Activated CD4-positive, alpha-beta T cell treated with anti-CD3 and anti-CD28 coated beads for 36 hours (primary cell): ENCODE measurements around the gene MKRN1. TPM values are rescaled to one million over a fixed set of nuclear protein-coding genes. Genes with fewer than 3 reads are reported as not detected.
"Not testable (repeated sequence)": the region's sequence is repeated elsewhere in the genome, so short reads cannot be mapped to it uniquely, and the experiment has no call there.

Experiments used
- ATAC-seq: fragments of 200-7000 bp; cut with Tn5 transposase; one replicate; pipeline ENCODE4 v1.10.0; 2021; ENCODE audit warnings: mild to moderate bottlenecking, moderate library complexity
- CTCF ChIA-PET: fragments of 350-600 bp; sonication (Branson Sonifier 250); formaldehyde crosslinking; loops from one replicate; lab custom pipeline; 2021; ENCODE audit warnings: antibody characterized with exemption; lab: Charles Lee
- POLR2A ChIA-PET: fragments of 350-600 bp; sonication (Branson Sonifier 250); formaldehyde crosslinking; loops from one replicate; lab custom pipeline; 2021; ENCODE audit warnings: antibody characterized with exemption, inconsistent platforms; lab: Charles Lee
- DNase-seq: peaks from one replicate; pipeline ENCODE4 v3.0.0-alpha.2; 2020
- H3K27ac Mint-ChIP-seq: one replicate; pipeline ENCODE4 v1.8.0; 2021; ENCODE audit warnings: mixed read lengths
- H3K27me3 Mint-ChIP-seq: one replicate; pipeline ENCODE4 v1.8.0; 2021; ENCODE audit warnings: mixed read lengths
- H3K36me3 Mint-ChIP-seq: one replicate; pipeline ENCODE4 v1.8.0; 2021; ENCODE audit warnings: low read depth, mixed read lengths
- H3K4me1 Mint-ChIP-seq: one replicate; pipeline ENCODE4 v1.8.0; 2021; ENCODE audit warnings: mixed read lengths
- H3K4me3 Mint-ChIP-seq: one replicate; pipeline ENCODE4 v1.8.0; 2021; ENCODE audit warnings: mild to moderate bottlenecking, moderate library complexity, mixed read lengths
- H3K9me3 Mint-ChIP-seq: one replicate; pipeline ENCODE4 v1.8.0; 2021; ENCODE audit warnings: low read depth, mixed read lengths
- intact Hi-C, 2 experiments: fragments of 100-400 bp; cut with DNase I in 1 of 2; cut with micrococcal nuclease in 1 of 2; formaldehyde crosslinking; loops; one replicate each; pipeline versions ENCODE4 v1.14.2 to v1.15.1; 2022 to 2024; cut with DNase I, micrococcal nuclease
- total RNA-seq, 2 experiments: library from RNA; stranded (reverse); gene quantifications; one replicate each; pipeline ENCODE4 v1.2.3, GENCODE V29; 2021

The MKRN1 gene
- total RNA-seq, 2 experiments from 2014 or later, result 73.6 to 77.9 TPM

GRCh38 chr7:140433396-140433795 lies 45.9 kb downstream of the MKRN1 start:
- Mint-ChIP-seq H3K9me3 (no peaks in the 10 kb centered on the region), H3K27ac (no peak overlapping the region), H3K27me3 (peaks cover 2% of the 10 kb centered on the region), H3K4me1 (no peaks in the 10 kb centered on the region), H3K4me3 (no peak overlapping the region), H3K36me3 (no peaks in the 10 kb centered on the region)
- intact Hi-C loops, result no loop called here
- DNase-seq, result no peak
- ChIA-PET CTCF (interaction anchor here (0.7 kb wide), 1 partner anchor 11 kb away, joined by 3 read pairs; no protein-coding TSS in a partner anchor), POLR2A (interaction anchor here (0.7 kb wide), 1 partner anchor 201 kb away, joined by 3 read pairs; no protein-coding TSS in a partner anchor)
- no peak for ATAC-seq

DNA sequence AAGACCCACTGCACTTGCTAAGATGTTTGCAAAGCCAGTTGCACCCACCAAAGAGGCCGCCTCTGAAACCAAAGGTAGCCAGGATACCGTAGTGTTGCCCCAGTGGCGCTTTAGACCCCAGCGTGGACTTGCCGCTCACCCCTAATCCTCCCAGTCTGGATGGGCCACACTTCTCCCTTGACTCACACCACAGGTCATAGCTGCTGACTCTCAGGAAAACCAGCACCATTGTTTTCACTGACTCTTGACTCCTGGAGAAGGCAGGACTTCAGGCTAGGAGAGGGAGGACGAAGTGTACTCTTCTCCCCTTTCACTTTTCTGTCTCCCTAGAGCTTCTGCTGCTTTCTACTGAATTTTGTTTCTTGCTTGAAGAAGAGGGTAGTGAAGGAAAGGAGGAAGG lies 53.2 kb downstream of the MKRN1 start:
- Mint-ChIP-seq H3K27ac (no peak overlapping the region), H3K27me3 (no peaks in the 10 kb centered on the region), H3K4me3 (no peak overlapping the region), H3K36me3 (peaks cover 4% of the 10 kb centered on the region), H3K9me3 (no peaks in the 10 kb centered on the region), H3K4me1 (no peaks in the 10 kb centered on the region)
- no peak for DNase-seq
- intact Hi-C loops, result no loop called here
- ChIA-PET POLR2A (no interaction called here), CTCF (no interaction called here)
- ATAC-seq, result no peak

GRCh38 chr7:140425718-140426117 lies 53.6 kb downstream of the MKRN1 start:
- Mint-ChIP-seq H3K36me3 (peaks cover 4% of the 10 kb centered on the region), H3K9me3 (no peaks in the 10 kb centered on the region), H3K27me3 (no peaks in the 10 kb centered on the region), H3K27ac (no peak overlapping the region), H3K4me1 (no peaks in the 10 kb centered on the region), H3K4me3 (no peak overlapping the region)
- ChIA-PET CTCF (interaction anchor here (1.4 kb wide), 1 partner anchor 9 kb away, joined by 4 read pairs; no protein-coding TSS in a partner anchor), POLR2A (interaction anchor here (0.6 to 0.7 kb wide), 2 partner anchors 11 to 39 kb away, joined by 4 read pairs; no protein-coding TSS in a partner anchor)
- ATAC-seq (no peak), DNase-seq (no peak)
- intact Hi-C loops, result no loop called here

DNA sequence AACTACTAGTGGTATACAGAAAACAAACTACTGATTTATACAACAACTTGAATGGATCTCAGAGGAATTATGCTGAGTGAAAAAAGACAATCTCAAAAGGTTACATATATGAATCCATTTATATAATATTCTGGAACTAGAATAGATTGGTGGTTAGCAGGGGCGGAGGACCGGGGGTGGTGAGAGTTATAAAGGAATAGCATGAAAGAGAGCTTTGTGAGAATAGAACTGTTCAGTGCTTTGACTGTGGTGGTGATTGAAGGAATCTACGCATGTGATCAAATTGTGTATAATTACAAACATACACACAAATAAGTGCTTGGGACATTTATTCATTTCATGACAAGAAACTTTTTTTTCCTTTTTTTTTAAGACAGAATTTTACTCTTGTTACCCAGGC lies 55.8 kb downstream of the MKRN1 start:
- no peak overlapping the region for H3K4me3 Mint-ChIP-seq
- ATAC-seq (no peak), DNase-seq (no peak)
- H3K4me1 Mint-ChIP-seq, result peaks cover 2% of the 10 kb centered on the region
- H3K9me3 Mint-ChIP-seq, result no peaks in the 10 kb centered on the region
- no peaks in the 10 kb centered on the region for H3K27me3 Mint-ChIP-seq
- peaks cover 4% of the 10 kb centered on the region for H3K36me3 Mint-ChIP-seq
- POLR2A ChIA-PET, result no interaction called here
- CTCF ChIA-PET, result interaction anchor here (0.6 kb wide), 2 partner anchors 46 to 93 kb away, joined by 3 to 4 read pairs; no protein-coding TSS in a partner anchor
- no peak overlapping the region for H3K27ac Mint-ChIP-seq
- intact Hi-C loops, result no loop called here

GRCh38 chr7:140421521-140421920 lies 57.8 kb downstream of the MKRN1 start:
- Mint-ChIP-seq H3K27ac (no peak overlapping the region), H3K9me3 (no peaks in the 10 kb centered on the region), H3K27me3 (no peaks in the 10 kb centered on the region), H3K4me3 (no peak overlapping the region), H3K36me3 (peaks cover 4% of the 10 kb centered on the region), H3K4me1 (peaks cover 2% of the 10 kb centered on the region)
- intact Hi-C loops, result no loop called here
- DNase-seq (no peak), ATAC-seq (no peak)
- ChIA-PET POLR2A (no interaction called here), CTCF (interaction anchor here (0.6 kb wide), 1 partner anchor 28 kb away, joined by 3 read pairs; no protein-coding TSS in a partner anchor)

GRCh38 chr7:140418653-140419052 lies 60.7 kb downstream of the MKRN1 start:
- no peak for DNase-seq
- intact Hi-C loops, result no loop called here
- Mint-ChIP-seq H3K27me3 (no peaks in the 10 kb centered on the region), H3K27ac (no peak overlapping the region), H3K9me3 (no peaks in the 10 kb centered on the region), H3K4me1 (peaks cover 2% of the 10 kb centered on the region), H3K36me3 (peaks cover 10% of the 10 kb centered on the region), H3K4me3 (no peak overlapping the region)
- CTCF ChIA-PET, result interaction anchor here (0.9 to 1.3 kb wide), 2 partner anchors 22 to 31 kb away, joined by 3 to 5 read pairs; no protein-coding TSS in a partner anchor
- POLR2A ChIA-PET, result no interaction called here
- ATAC-seq, result no peak

GRCh38 chr7:140418156-140418472 lies 61.2 kb downstream of the MKRN1 start:
- POLR2A ChIA-PET, result interaction anchor here (0.6 kb wide), 1 partner anchor 130 kb away, joined by 8 read pairs; no protein-coding TSS in a partner anchor
- CTCF ChIA-PET, result interaction anchor here (0.9 to 1.3 kb wide), 3 partner anchors 22 to 32 kb away, joined by 3 to 5 read pairs (median 4); no protein-coding TSS in a partner anchor
- DNase-seq, intact Hi-C loops, ATAC-seq, H3K9me3 Mint-ChIP-seq, H3K4me3 Mint-ChIP-seq, H3K4me1 Mint-ChIP-seq, H3K27ac Mint-ChIP-seq, H3K36me3 Mint-ChIP-seq, H3K27me3 Mint-ChIP-seq: not testable (repeated sequence)

- intact Hi-C loops, result no loop called here
- no peak for DNase-seq
- no peak overlapping the region for H3K4me3 Mint-ChIP-seq
- H3K4me1 Mint-ChIP-seq, result peaks cover 2% of the 10 kb centered on the region
- no peaks in the 10 kb centered on the region for H3K27me3 Mint-ChIP-seq
- ChIA-PET CTCF (interaction anchor here (0.6 to 1.3 kb wide), 4 partner anchors 23 to 106 kb away, joined by 3 to 5 read pairs (median 4); no protein-coding TSS in a partner anchor), POLR2A (interaction anchor here (0.6 kb wide), 2 partner anchors 131 to 430 kb away, joined by 3 to 8 read pairs; no protein-coding TSS in a partner anchor)
- no peaks in the 10 kb centered on the region for H3K9me3 Mint-ChIP-seq
- H3K27ac Mint-ChIP-seq, result no peak overlapping the region
- H3K36me3 Mint-ChIP-seq, result peaks cover 12% of the 10 kb centered on the region
- ATAC-seq, result no peak
Observed at GRCh38 chr7:140417456-140418155, 61.7 kb downstream of the MKRN1 start.

GRCh38 chr7:140416560-140416959 lies 62.7 kb downstream of the MKRN1 start:
- Mint-ChIP-seq H3K27me3 (no peaks in the 10 kb centered on the region), H3K36me3 (peaks cover 13% of the 10 kb centered on the region), H3K4me1 (peaks cover 2% of the 10 kb centered on the region), H3K4me3 (no peak overlapping the region), H3K9me3 (no peaks in the 10 kb centered on the region), H3K27ac (no peak overlapping the region)
- intact Hi-C loops, result no loop called here
- ATAC-seq (no peak), DNase-seq (no peak)
- POLR2A ChIA-PET, result interaction anchor here (0.6 to 0.7 kb wide), 2 partner anchors 39 to 281 kb away, joined by 3 to 11 read pairs; no protein-coding TSS in a partner anchor
- CTCF ChIA-PET, result interaction anchor here (1.0 kb wide), 1 partner anchor 8 kb away, joined by 4 read pairs; no protein-coding TSS in a partner anchor

DNA sequence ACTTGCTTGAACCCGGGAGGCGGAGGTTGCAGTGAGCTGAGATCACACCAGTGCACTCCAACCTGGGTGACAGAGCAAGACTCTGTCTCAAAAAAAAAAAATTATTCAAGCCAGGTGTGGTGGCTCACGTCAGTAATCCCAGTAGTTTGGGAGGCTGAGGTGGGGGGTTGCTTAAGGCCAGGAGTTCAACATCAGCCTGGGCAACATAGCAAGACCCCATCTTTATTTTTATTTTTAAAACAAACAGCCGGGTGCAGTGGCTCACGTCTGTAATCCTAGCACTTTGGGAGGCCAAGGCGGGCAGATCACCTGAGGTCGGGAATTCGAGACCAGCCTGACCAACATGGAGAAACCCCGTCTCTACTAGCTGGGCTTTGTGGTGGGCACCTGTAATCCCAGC lies 63.5 kb downstream of the MKRN1 start:
- H3K4me1 Mint-ChIP-seq, H3K4me3 Mint-ChIP-seq, H3K9me3 Mint-ChIP-seq, POLR2A ChIA-PET, H3K27ac Mint-ChIP-seq, DNase-seq, ATAC-seq, H3K27me3 Mint-ChIP-seq, intact Hi-C loops: not testable (repeated sequence)
- H3K36me3 Mint-ChIP-seq, result peaks cover 16% of the 10 kb centered on the region
- CTCF ChIA-PET, result interaction anchor here (0.6 to 1.0 kb wide), 2 partner anchors 9 to 60 kb away, joined by 3 to 4 read pairs; no protein-coding TSS in a partner anchor

- no peak overlapping the region for H3K4me3 Mint-ChIP-seq
- H3K4me1 Mint-ChIP-seq, result peaks cover 2% of the 10 kb centered on the region
- POLR2A ChIA-PET, result no interaction called here
- H3K27ac Mint-ChIP-seq, result no peak overlapping the region
- no peaks in the 10 kb centered on the region for H3K27me3 Mint-ChIP-seq
- DNase-seq (no peak), ATAC-seq (no peak)
- intact Hi-C loops, result no loop called here
- H3K36me3 Mint-ChIP-seq, result peaks cover 17% of the 10 kb centered on the region
- H3K9me3 Mint-ChIP-seq, result no peaks in the 10 kb centered on the region
- CTCF ChIA-PET, result no interaction called here
Observed at GRCh38 chr7:140415361-140415760, 63.9 kb downstream of the MKRN1 start.
